ENCODE results near the gene RAP1GDS1.

Gene RAP1GDS1, protein sequence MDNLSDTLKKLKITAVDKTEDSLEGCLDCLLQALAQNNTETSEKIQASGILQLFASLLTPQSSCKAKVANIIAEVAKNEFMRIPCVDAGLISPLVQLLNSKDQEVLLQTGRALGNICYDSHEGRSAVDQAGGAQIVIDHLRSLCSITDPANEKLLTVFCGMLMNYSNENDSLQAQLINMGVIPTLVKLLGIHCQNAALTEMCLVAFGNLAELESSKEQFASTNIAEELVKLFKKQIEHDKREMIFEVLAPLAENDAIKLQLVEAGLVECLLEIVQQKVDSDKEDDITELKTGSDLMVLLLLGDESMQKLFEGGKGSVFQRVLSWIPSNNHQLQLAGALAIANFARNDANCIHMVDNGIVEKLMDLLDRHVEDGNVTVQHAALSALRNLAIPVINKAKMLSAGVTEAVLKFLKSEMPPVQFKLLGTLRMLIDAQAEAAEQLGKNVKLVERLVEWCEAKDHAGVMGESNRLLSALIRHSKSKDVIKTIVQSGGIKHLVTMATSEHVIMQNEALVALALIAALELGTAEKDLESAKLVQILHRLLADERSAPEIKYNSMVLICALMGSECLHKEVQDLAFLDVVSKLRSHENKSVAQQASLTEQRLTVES

GRCh38 chr4:98260579-98261404 is at the start of gene RAP1GDS1:
Gene RAP1GDS1 (plus strand): TSS chr4:98261384. CDS start chr4:98261566, 182 bp downstream.
- DNase-seq, result peak; percentile 73 to 96 (median 91)

DNA sequence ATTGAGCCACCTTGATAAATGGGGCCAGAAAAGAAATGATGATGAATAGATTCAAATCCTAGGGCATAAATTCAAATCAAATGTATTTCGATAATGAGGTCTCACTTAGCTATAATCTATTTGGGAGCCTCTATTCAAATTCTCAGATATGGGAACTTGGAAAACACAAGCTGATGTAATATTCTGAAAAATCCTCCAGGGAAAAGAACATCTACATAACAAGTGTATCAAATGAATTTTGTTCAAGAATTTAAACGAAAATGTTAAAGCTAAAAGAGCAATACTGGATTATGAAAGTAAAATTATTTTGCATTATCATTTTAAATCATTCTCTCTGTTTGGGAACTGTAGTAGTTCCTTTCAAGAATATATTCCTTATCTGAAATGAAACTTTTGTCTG is 38.9 kb upstream of the RAP1GDS1 start:
- no peak for DNase-seq

- no peak for DNase-seq
These were observed 34.8 kb upstream of the RAP1GDS1 start for GRCh38 chr4:98226396-98226795.

GRCh38 chr4:98230961-98231360 is 30.2 kb upstream of the RAP1GDS1 start:
- no peak for DNase-seq

- DNase-seq, result no peak
These were observed 29.0 kb upstream of the RAP1GDS1 start for GRCh38 chr4:98232202-98232601.

DNA sequence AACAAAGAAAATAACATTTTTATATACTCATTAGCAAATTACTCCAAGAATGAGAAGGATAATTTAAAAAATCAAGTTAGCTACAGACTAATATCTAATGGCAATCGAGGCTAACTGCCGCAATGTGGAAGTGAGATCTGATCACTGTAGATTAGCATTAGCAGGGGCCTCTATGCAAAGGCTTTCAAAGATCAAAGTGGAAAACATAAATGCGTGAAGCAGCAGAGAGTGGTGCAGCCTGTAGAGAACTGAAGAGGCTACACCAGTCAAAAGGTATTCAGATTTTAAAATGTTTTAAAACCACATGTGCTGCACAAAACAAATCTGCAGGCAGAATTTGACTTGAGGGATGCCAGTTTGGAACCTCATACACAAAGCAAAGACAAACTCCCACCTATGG is 24.0 kb upstream of the RAP1GDS1 start:
- no peak for DNase-seq

DNA sequence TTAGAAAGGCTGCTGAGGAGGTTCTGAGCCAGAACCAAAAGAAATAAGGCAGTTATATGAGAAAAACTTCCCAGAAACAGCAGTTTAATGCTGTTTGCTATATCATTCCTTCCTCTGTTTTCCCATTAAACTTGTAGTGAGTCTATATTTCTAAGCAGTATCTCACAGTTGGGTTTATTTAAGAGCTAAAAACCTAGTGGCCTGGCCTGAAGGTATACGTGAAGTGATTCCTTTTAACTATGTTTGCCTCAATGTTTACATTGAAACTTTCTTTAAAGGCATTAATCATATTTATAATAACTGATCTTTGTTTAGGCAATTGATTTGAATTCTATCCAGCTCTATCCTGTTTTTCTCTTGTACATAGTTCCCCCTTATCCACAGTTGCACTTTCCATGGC is 19.1 kb upstream of the RAP1GDS1 start:
- no peak for DNase-seq

- no peak for DNase-seq
These were observed 18.6 kb upstream of the RAP1GDS1 start for GRCh38 chr4:98242538-98242937.

DNA sequence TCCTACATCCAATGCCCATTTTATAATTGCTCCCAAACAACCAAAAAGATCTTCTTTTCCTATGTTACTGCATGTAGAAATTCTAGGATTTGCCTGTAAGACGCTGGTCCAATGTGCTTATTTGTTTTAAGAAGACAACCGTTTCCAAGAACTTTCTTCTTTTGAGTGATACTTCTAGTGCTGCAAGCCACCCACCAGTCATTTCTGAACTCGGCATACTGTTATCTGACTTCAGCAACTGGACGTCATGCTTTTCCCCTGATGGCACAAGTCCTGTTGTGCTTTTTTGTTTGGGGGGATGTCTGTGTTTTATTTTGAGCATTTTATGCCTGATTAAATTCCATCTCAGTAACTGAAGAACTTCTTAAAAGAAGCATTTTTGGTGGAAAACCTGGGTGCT is 16.0 kb upstream of the RAP1GDS1 start:
- no peak for DNase-seq

GRCh38 chr4:98248934-98249333 is 12.2 kb upstream of the RAP1GDS1 start:
- no peak for DNase-seq

DNA sequence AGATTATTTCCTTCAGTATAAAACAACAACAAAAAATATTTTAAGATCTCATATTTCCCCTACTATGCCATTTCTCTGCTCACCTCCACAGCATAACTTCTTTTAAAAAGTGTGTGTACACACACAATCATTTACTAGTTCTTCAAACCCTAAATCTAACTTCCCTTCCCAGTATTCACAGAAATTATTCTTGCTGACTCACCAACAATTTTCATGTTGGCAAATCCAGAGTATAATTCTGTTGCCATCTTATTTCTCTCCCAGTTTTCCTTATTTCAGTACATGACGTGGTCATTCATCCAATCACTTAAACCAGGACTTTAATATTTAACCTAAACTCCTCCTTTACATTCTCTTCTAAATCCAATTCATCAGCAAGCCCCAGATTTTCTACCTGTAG is 11.4 kb upstream of the RAP1GDS1 start:
- no peak for DNase-seq

GRCh38 chr4:98253499-98253898 is 7.7 kb upstream of the RAP1GDS1 start:
- DNase-seq, result no peak

- DNase-seq, result peak in 41 of 51 donors; percentile 7 to 86 (median 58)
These were observed 1.1 kb upstream of the RAP1GDS1 start for GRCh38 chr4:98260047-98260578.

DNA sequence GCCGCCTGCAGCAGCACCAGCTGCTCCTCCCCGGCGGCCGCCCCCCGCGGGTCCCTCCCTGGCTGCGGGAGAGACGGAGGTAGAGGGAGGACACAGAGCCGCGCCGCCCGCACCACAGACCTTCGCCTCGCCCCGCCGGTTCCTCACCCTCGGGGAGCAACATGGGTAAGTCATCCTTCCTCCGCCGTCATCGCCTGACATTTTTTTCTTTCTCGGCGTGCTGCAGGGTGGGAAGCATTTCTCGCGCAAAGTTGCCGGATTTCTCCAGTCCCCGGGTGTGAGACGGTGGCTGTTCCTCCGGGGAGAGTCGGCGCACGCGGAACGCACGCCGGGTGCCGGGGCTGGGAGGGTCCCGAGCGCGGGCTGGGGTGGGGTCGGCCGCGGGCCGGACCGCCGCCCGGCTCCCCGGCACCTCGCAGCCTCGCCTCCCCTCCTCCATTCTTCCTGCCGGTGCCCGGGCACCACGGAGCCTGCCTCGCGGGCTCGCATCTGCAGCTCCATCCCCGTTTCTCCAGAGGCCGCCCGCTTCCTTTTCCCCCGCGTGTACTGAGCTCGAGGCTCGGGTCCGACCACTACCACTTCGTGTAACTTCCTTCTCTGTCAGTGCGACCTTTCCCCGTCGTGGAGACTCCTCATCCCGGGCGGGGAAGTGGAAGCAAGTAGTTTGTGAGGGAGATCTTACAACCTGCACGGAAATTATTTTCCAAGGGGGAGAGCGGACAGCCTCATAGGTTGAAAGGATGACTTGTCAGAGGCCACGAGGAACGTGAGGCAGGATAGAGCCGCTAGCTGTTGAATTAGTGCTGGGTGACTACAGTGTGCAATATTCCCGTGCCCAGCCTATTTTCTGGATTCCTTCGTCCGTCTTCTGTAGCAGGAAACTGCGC is 464 bp downstream of the RAP1GDS1 start:
- DNase-seq, result peak in 48 of 51 donors; percentile 5 to 95 (median 51)

DNA sequence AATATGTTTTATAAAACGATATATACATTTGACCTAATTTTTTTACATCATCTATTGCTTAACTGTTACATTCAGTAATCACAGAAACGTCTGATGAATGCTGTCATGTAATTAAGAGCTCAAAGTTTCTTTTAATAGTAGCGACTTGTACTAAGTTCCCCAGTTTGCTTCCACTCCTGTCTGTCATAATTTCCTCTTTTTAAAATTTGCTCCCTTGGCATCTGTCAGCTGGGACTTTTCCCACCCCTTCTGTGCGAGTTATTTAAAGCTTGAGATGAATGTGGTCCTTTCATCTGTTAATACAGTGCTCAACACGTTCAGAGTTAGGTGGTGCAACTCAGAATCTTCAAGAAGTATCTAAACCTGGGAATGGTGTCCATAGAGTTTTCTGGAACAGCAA is 1.2 kb downstream of the RAP1GDS1 start:
- peak in 1 of 51 donors; percentile 47 for DNase-seq

GRCh38 chr4:98267498-98267897 is 6.3 kb downstream of the RAP1GDS1 start:
- no peak for DNase-seq

- DNase-seq, result no peak
These were observed 14.0 kb downstream of the RAP1GDS1 start for GRCh38 chr4:98275145-98275544.

DNA sequence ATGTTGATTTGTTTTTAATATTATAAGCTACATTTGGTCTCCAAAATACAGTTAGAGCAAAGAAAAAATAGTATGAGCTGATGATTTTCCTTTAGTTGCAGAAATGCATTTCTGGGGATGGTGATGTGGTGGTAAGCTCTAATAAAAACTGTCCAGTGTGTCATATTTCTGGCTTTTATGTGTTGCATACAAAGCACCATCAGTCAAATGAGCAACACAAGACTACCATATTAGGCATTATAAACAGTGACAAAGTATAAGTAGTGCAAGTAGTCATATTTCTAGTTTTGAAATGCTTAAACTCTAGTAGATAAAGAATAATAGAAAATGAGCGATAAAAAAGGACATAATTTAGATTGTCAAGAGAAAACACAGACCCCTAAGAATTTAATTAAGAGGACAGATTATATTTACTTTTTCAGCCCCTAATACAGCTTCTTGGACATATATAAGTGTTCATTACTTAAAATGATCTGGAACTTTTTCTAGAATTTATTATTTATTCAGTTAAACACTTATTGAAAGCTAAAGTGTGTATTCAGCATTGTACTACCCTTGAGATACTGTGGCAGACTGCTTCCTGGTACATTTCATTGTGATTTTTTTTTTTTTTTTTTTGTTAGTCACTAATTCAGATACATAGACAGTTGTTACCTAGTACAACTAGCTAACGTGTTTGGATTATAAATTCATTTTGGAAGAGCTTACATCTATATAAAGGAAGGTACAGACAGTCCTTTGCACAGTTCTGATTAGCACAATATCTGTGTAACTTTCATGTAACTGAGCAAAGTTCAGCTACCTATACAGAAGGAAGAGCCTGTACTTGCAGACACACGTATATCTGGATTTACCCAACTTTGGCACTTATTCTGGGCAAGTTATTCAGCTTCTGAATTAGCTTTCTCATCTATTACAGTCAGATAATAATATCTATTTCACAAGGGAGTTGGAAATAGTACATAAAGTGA is 22.3 kb downstream of the RAP1GDS1 start:
- no peak for DNase-seq

DNA sequence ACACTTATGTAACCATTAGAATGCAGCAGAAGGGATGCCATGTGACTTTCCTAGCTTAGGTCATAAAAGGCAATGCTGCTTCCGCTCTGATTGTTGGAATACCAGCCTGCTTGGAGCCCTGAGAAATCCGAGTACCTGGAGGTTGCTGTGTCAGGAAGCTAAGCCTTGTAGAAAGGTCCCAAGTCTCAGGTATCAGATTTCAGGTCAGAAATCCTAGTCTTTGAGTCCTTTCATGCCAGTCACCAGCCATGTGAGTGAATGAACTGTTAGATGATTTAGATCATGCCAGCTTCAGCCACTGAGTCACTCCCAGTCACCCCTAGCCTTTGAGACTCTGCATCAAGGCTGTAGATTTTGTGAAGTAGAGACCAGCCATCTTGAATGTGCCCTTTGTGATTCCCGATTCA is 23.5 kb downstream of the RAP1GDS1 start:
- no peak for DNase-seq

GRCh38 chr4:98285676-98286075 is 24.5 kb downstream of the RAP1GDS1 start:
- no peak for DNase-seq
